Measurements from ENCODE around the gene MBD3L5. TPM values are rescaled to one million over a fixed set of nuclear protein-coding genes. Genes with fewer than 3 reads are reported as not detected.
"Not testable (repeated sequence)": the region's sequence is repeated elsewhere in the genome, so short reads cannot be mapped to it uniquely, and the experiment has no call there.

Gene MBD3L5
- total RNA-seq, 1 experiment from 2014 or later, result not detected

GRCh38 chr19:7051421-7051820, 21.0 kb downstream of the MBD3L5 start:
- DNase-seq (ENCODE audit: extremely low read depth, low read depth), result not testable (repeated sequence)

GRCh38 chr19:7052896-7053295, 22.5 kb downstream of the MBD3L5 start:
- DNase-seq (ENCODE audit: extremely low read depth, low read depth), result not testable (repeated sequence)

GRCh38 chr19:7054635-7055368, 24.4 kb downstream of the MBD3L5 start:
- DNase-seq (ENCODE audit: extremely low read depth, low read depth), result not testable (repeated sequence)

- not testable (repeated sequence) for DNase-seq (ENCODE audit: extremely low read depth, low read depth)
These were observed 25.3 kb downstream of the MBD3L5 start for GRCh38 chr19:7055679-7056078.

- DNase-seq (ENCODE audit: extremely low read depth, low read depth), result not testable (repeated sequence)
These were observed 26.0 kb downstream of the MBD3L5 start for GRCh38 chr19:7056371-7056770.

GRCh38 chr19:7058576-7058975, 28.2 kb downstream of the MBD3L5 start, which contains the start of gene MBD3L3:
TSS of gene MBD3L3 (minus strand) at chr19:7058676. CDS start at chr19:7058605, 71 bp downstream.
- not testable (repeated sequence) for DNase-seq (ENCODE audit: extremely low read depth, low read depth)

GRCh38 chr19:7059977-7060376, 29.6 kb downstream of the MBD3L5 start:
- not testable (repeated sequence) for DNase-seq (ENCODE audit: extremely low read depth, low read depth)

GRCh38 chr19:7063339-7063738, 33.0 kb downstream of the MBD3L5 start:
- DNase-seq (ENCODE audit: extremely low read depth, low read depth), result no peak

GRCh38 chr19:7063764-7064418, 33.5 kb downstream of the MBD3L5 start:
- no peak for DNase-seq (ENCODE audit: extremely low read depth, low read depth)

GRCh38 chr19:7067122-7067521, 36.7 kb downstream of the MBD3L5 start:
- DNase-seq (ENCODE audit: extremely low read depth, low read depth), result peak; percentile 27

GRCh38 chr19:7067716-7068115, 37.3 kb downstream of the MBD3L5 start:
- DNase-seq (ENCODE audit: extremely low read depth, low read depth), result no peak

- no peak for DNase-seq (ENCODE audit: extremely low read depth, low read depth)
These were observed 38.2 kb downstream of the MBD3L5 start for GRCh38 chr19:7068599-7068998.

GRCh38 chr19:7069042-7069903, 38.9 kb downstream of the MBD3L5 start, which contains the start of gene ZNF557:
TSS of gene ZNF557 (plus strand) at chr19:7069703. CDS start at chr19:7075075, 5,372 bp downstream.
- DNase-seq (ENCODE audit: extremely low read depth, low read depth), result peak; percentile 93

- DNase-seq (ENCODE audit: extremely low read depth, low read depth), result no peak
These were observed 39.5 kb downstream of the MBD3L5 start for GRCh38 chr19:7069904-7070226.

- no peak for DNase-seq (ENCODE audit: extremely low read depth, low read depth)
These were observed 42.2 kb downstream of the MBD3L5 start for GRCh38 chr19:7072541-7072940.

- DNase-seq (ENCODE audit: extremely low read depth, low read depth), result no peak
These were observed 44.4 kb downstream of the MBD3L5 start for GRCh38 chr19:7074705-7075282.

- no peak for DNase-seq (ENCODE audit: extremely low read depth, low read depth)
These were observed 45.8 kb downstream of the MBD3L5 start for GRCh38 chr19:7076151-7076550.

GRCh38 chr19:7078008-7078407, 47.6 kb downstream of the MBD3L5 start:
- DNase-seq (ENCODE audit: extremely low read depth, low read depth), result no peak
